ENCODE results near the gene CHD1.

CHD1 gene

DNA sequence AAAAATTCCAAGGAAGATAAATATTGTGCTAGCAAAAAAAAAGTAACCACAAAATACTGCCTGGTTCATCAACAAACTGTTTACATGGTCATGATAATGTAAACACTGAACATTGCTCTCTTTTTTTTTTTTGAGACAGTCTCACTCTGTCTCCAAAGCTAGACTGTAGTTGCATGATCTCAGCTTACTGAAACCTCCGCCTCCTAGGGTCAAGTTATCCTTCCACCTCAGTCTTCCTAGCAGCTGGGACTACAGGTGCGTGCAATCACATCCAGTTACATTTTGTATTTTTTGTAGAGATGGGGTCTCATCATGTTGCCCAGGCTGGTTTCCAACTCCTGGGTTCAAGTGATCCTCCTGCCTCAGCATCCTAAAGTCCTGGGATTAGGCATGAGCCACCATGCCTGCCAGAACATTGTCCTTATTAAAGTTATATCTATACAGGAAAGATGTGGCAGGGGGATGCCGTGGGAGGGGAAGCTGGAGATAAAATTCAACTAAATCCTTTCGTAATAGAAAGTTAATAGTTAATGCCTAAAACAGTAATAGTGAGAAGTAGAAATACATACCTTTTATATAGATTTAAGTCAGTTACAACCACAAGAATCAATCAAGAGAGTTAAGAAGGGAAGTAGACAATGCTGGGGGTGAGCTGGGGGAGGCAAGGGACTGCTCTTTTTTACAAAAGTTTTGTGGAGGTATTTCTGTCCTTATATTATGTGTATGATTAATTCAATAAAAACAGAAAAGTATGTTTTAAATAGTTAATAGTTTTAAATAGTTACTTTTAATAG lies 103.0 kb downstream of the CHD1 start:
- in situ Hi-C loops (cut with MboI; ENCODE audit: low sequenced_read_pairs), result no loop called here

DNA sequence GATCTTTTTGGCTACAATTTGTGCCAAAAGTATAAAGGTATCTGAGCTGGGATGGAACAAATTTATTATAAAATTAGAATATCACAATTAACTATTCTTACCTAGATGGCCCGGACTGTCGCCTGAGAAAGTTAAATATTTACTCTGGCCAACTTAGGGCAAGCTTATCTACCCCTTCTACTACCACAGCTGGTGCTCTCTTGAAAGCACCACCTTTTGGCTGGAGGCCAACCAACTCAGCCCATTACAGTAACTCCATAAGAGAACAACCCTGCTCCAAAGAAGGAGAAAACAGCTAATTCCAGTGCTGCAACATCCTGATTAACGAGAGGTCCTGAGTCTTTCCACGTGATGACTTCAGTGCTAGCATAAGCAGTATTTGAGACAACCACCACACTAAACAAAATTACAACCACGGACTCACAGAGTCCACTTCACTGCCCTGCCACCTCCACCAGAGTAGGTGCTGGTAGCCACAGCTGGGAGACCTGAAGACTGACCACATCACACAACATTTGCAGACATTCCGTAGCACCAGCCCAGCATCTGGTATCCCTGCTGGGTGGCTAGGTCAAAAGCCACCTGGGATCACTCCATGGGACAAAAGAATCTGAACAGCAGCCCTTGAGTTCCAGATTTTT lies 112.1 kb downstream of the CHD1 start:
- in situ Hi-C loops (cut with MboI; ENCODE audit: low sequenced_read_pairs), result no loop called here

DNA sequence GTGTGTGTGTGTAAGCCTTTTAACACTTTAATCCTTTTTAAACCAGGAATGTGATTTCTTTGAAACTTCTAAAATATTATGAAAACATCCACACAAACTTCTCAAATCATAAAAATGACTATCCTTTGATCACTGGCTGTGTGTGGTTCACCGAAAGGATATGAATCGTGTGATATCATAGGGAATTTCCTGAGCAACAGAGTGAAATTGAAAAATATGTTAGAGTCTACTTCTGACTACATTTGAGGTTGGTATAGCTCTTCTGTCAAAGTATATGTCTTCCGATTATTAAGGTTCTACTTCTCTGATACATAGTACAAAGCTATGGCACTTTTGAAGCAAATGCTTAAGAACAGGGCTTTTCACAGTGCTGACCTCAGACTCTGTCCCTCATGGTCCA lies 115.1 kb downstream of the CHD1 start:
- in situ Hi-C loops (cut with MboI; ENCODE audit: low sequenced_read_pairs), result no loop called here

DNA sequence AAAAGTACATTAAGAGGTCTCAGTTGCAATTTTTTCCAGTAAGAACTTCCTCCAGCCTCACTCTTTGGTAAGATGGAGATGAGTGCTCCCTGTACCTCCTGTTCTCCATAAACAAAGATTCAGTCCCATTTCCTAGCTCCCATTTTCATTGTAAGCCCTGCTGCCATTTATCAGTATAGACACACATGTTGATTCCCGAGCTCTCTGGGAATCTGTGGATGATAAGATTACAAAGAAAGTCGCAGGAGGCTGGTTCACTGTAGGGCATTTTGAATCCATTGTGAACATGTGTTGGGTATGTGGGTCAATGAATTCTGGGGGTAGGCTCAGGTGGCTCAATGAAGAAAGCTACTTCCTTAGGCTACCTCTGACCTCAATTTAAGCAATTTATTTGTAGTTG lies 118.6 kb downstream of the CHD1 start:
- in situ Hi-C loops (cut with MboI; ENCODE audit: low sequenced_read_pairs), result no loop called here

DNA sequence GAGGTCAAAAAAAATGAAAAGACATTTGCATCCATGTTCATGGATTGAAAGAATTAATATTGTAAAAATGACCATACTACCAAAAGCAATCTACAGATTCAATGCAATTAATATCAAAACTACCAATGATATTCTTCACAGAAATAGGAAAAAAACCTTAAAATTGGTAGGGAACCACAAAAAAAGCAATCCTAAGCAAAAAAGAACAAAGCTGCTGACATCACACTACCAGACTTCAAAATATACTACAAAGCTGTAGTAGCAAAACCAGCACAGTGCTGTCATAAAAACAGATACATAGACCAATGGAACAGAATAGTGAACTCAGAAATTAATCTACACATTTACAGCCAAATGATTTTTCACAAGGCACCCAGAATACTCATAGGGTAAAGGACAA lies 121.0 kb downstream of the CHD1 start:
- in situ Hi-C loops (cut with MboI; ENCODE audit: low sequenced_read_pairs), result no loop called here

DNA sequence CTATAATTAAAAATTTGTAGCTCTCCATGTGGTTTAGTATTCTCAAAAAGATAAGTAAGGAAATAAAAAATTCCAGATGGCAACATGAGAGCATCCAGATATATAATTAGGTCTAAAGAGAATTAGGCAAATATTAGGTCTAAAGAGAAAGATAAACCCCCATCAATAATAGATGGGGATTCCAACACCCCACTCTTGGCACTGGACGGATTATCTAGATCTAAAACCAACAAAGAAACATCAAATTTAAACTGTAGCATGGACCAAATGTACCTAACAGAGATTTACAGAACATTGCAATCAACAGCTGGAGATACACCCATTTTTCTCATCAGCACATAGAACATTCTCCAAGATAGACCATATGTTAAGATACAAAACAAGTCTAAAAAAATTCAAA lies 123.7 kb downstream of the CHD1 start:
- in situ Hi-C loops (cut with MboI; ENCODE audit: low sequenced_read_pairs), result no loop called here

DNA sequence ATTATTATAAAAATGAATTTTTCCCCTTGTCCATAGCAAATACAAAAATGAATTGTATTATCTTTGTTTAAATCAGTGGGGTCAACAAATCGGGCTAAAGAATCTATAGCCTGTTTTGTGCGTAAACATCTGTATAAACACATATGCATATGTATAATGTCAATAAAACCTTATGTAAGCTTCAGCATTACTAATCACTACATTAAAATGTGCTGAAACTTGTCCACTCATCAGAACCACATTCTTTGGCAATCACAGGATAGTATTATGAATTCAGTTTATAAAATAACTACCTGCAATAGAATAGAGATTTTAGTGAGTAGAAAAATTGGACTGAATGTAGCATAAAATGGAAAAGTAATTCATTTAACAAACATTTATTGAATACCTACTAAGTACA lies 124.7 kb downstream of the CHD1 start:
- in situ Hi-C loops (cut with MboI; ENCODE audit: low sequenced_read_pairs), result no loop called here
